Measurements from ENCODE around the gene UGT1A10. TPM values are rescaled to one million over a fixed set of nuclear protein-coding genes. Genes with fewer than 3 reads are reported as not detected.

Gene UGT1A10
- total RNA-seq, 4 donors from 2014 or later: 0.36 TPM; not detected in 3

GRCh38 chr2:233681521-233682099, 45.4 kb downstream of the UGT1A10 start, which contains the start of gene UGT1A7:
Gene UGT1A7 (plus strand): TSS chr2:233681901. CDS start chr2:233681938, 37 bp downstream.
- no peak within 1 kb of the TSS for H3K4me3 ChIP-seq (ENCODE audit: low read depth, poor library complexity, severe bottlenecking)
- intact Hi-C loops (cut with DNase I; ENCODE audit: low total_unique reads): no loop called here
- TF ChIP-seq POLR2A (IDR thresholded peaks at IDR 0.05): no peak
- TF ChIP-seq, protein P1, sequence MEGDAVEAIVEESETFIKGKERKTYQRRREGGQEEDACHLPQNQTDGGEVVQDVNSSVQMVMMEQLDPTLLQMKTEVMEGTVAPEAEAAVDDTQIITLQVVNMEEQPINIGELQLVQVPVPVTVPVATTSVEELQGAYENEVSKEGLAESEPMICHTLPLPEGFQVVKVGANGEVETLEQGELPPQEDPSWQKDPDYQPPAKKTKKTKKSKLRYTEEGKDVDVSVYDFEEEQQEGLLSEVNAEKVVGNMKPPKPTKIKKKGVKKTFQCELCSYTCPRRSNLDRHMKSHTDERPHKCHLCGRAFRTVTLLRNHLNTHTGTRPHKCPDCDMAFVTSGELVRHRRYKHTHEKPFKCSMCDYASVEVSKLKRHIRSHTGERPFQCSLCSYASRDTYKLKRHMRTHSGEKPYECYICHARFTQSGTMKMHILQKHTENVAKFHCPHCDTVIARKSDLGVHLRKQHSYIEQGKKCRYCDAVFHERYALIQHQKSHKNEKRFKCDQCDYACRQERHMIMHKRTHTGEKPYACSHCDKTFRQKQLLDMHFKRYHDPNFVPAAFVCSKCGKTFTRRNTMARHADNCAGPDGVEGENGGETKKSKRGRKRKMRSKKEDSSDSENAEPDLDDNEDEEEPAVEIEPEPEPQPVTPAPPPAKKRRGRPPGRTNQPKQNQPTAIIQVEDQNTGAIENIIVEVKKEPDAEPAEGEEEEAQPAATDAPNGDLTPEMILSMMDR (IDR thresholded peaks at IDR 0.05): no peak
- 52 to 55% methylated on average over 5 of the region's 5 CpGs for WGBS, 2 donors
- DNase-seq (ENCODE audit: low spot score in 2 of 2): no peak

DNA sequence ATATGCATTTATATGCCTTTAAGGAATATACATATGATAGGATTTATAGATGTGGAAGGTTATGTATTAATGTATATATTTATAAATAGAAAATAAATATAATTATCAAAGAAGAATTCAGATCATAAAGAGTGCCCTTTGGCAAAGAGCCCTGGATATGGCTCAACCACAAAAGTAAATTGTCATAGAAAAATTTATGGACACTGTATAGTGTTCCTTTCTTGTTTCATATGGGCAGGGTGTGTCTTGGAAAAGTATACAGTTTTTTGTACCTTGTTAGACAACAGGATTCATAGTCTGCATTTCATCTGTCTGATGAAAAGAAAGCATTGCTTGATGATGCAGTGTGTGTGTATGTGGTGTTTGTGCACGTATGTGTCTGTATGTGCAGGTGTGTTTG, 48.4 kb downstream of the UGT1A10 start:
- WGBS, 2 donors: 69 to 78% methylated on average over 1 of the region's 1 CpG
- no peak for TF ChIP-seq POLR2A (IDR thresholded peaks at IDR 0.05)
- TF ChIP-seq, protein P1 (IDR thresholded peaks at IDR 0.05): no peak
- no peak for DNase-seq (ENCODE audit: low spot score in 2 of 2)
- intact Hi-C loops (cut with DNase I; ENCODE audit: low total_unique reads): no loop called here
- no peak overlapping the region for H3K4me3 ChIP-seq (ENCODE audit: low read depth, poor library complexity, severe bottlenecking)

GRCh38 chr2:233686928-233687327, 50.7 kb downstream of the UGT1A10 start:
- no peak for TF ChIP-seq POLR2A (IDR thresholded peaks at IDR 0.05)
- TF ChIP-seq, protein P1 (IDR thresholded peaks at IDR 0.05): no peak
- no peak for DNase-seq (ENCODE audit: low spot score in 2 of 2)
- no peak overlapping the region for H3K4me3 ChIP-seq (ENCODE audit: low read depth, poor library complexity, severe bottlenecking)
- WGBS, 2 donors: 55 to 78% methylated on average over 5 of the region's 5 CpGs
- intact Hi-C loops (cut with DNase I; ENCODE audit: low total_unique reads): no loop called here

- DNase-seq (ENCODE audit: low spot score in 2 of 2): no peak
- 87 to 89% methylated on average over 5 of the region's 5 CpGs for WGBS, 2 donors
- intact Hi-C loops (cut with DNase I; ENCODE audit: low total_unique reads): no loop called here
- no peak for TF ChIP-seq POLR2A (IDR thresholded peaks at IDR 0.05)
- no peak overlapping the region for H3K4me3 ChIP-seq (ENCODE audit: low read depth, poor library complexity, severe bottlenecking)
Measured at GRCh38 chr2:233688341-233688740, 52.1 kb downstream of the UGT1A10 start.

DNA sequence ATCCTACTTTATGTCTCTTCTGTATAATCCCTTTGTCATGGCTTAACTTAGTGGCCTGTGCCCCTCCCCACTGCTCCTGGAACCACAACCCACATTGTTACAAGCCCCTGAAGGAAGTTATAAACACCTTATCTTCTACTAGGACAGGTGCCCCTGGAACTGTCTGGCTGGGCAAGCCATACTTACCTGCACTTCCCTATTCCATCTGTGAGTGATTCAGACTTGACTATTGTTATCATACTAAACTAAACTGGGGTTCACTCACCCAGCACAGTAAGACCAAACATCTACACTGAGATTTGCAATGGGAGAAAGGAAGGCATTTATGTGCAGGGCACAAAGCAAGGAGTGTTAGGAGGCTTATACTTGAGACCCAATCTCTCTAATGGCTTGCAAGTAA, 52.8 kb downstream of the UGT1A10 start:
- DNase-seq (ENCODE audit: low spot score in 2 of 2): no peak
- no peak for TF ChIP-seq POLR2A (IDR thresholded peaks at IDR 0.05)
- TF ChIP-seq, protein P1 (IDR thresholded peaks at IDR 0.05): no peak

DNA sequence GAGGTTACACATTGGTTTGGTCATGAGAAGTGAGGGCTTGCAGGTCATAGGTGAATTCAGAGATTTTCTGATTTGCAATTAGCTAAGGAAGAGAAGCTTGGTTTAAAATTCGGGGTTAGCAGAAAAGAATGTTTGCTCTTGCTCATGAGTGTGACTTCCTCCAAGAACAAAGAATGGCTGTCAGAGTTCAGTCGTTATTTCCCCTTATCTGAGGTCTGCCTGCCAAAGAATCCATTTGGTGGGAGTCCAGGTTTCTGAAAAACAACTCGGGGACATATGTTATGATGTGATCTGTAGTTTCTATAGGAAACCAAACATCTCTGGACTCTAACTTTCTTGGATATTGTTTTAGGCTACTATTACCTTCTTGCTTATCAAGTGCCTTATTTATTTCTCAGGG, 53.3 kb downstream of the UGT1A10 start:
- TF ChIP-seq, protein P1 (IDR thresholded peaks at IDR 0.05): no peak
- no peak for TF ChIP-seq POLR2A (IDR thresholded peaks at IDR 0.05)
- 16 to 26% methylated on average over 3 of the region's 3 CpGs for WGBS, 2 donors
- DNase-seq (ENCODE audit: low spot score in 2 of 2): no peak
- intact Hi-C loops (cut with DNase I; ENCODE audit: low total_unique reads): no loop called here
- no peak overlapping the region for H3K4me3 ChIP-seq (ENCODE audit: low read depth, poor library complexity, severe bottlenecking)

More for the DNA sequence above, 52.8 kb downstream of the UGT1A10 start:
- H3K4me3 ChIP-seq (ENCODE audit: low read depth, poor library complexity, severe bottlenecking): no peak overlapping the region
- intact Hi-C loops (cut with DNase I; ENCODE audit: low total_unique reads): no loop called here
